ENCODE measurements around the gene EGR2. TPM values are rescaled to one million over a fixed set of nuclear protein-coding genes. Genes with fewer than 3 reads are reported as not detected.
A peak's percentile ranks its signal among the peaks of the same experiment; 100 is the strongest.

Gene EGR2
- total and polyA plus RNA-seq, 7 experiments from 2014 or later = 0.15 to 14.2 (median 1.7) TPM; not detected in 1

DNA sequence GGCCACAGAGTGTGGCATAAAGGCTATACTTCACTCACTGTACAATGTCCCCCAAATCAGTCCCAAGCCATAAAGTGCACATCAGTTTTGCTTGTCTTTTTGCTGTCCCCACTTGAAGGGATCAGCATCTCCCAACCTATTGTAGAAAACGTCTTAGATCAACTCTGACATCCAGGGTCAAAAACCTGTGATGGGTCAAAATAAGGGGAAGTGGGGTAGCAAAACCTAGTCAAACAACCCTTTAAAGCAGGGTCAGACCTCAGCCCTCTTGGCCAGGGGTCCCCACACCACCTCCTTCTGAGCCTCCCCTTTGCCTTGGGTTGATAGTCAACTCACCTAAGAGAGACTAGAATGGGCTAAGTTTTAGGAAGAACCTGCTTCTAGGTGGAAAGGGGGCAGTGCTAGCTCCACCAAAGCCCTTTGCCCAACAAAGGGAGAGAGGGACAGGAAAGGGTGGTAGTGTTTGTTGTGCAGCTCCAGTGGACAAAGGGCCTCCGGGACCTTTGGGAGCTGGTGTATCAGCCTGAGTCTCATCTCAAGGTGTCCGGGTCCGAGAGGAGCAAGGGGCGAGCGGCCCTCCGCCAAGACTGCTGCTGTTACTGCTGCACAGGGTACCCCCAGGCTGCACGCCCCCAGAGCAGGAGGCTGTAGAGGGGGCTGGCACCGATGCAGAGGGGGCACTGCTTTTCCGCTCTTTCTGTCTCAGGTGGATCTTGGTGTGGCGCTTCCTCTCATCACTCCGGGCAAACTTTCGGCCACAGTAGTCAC, 3.3 kb downstream of the EGR2 start:
- H3K27ac Mint-ChIP-seq = no peak overlapping the region
- intact Hi-C loops (cut with micrococcal nuclease) = loop anchor here in 1 of 2 donors (10.0 kb wide), 1 partner anchor 548 kb away; the partner anchor contains the start of gene RTKN2

DNA sequence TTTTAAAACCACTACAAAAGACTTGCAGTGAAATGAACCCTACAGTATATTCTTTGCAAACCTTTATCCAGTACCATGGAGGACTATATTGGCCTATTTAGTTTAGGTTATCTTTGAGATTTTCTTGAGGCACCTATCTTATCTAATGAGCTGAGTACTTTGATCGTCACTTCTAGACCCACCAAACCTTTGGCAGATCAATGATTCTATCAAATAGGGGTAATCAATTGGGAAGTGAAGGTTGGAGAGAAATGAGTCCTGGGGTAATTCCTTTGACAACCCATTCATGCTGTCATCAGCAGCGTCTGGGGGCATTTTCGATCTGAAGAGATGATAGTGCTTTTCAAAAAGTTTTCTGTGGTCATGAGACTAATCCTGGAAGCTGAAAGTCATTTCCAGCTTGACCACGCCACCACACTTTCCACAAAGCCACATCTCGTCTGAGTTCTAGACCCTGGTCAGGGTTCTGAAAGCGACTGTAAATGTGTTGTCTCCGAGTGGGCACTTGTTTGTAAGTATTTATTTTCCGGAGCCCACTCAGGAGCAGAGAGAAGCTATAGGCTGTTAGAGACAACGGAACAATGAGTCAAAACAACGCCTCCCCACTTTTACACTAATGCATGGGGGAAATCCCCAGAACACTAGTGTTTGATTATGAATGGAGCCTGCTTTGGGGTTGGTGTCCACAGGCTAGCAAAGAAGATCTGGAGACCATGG, 4.8 kb downstream of the EGR2 start:
- Mint-ChIP-seq H3K27ac (peak overlapping the region in 3 of 9 donors; percentile 9 to 67 (median 14)), H3K9me3 (no peaks in the 10 kb centered on the region), H3K4me1 (peaks cover 42 to 80% (median 74%) of the 10 kb centered on the region in 7 donors), H3K27me3 (peaks cover 0 to 37% (median 7%) of the 10 kb centered on the region in 5 donors), H3K4me3 (peak overlapping the region in 1 of 10 donors; percentile 59), H3K36me3 (peaks cover 0 to 37% (median 8%) of the 10 kb centered on the region in 5 donors)
- Histone ChIP-seq H3K4me3 (ENCODE audit: low read length) (no peak overlapping the region), H3K27me3 (ENCODE audit: control insufficient read depth in 2 of 2, insufficient read depth in 2 of 2, low read length in 2 of 2) (no peaks in the 10 kb centered on the region), H3K27ac (ENCODE audit: low read depth, low read length) (no peak overlapping the region), H3K4me1 (ENCODE audit: control insufficient read depth in 2 of 2, insufficient read depth in 2 of 2, low read length in 2 of 2) (peaks cover 19 to 22% of the 10 kb centered on the region in 2 donors), H3K9me3 (ENCODE audit: control insufficient read depth in 2 of 3, low read length in 3 of 3) (no peaks in the 10 kb centered on the region), H3K36me3 (ENCODE audit: control insufficient read depth in 2 of 3, insufficient read depth in 3 of 3, low read length in 3 of 3) (no peaks in the 10 kb centered on the region)
- intact Hi-C loops (cut with micrococcal nuclease) = loop anchor here in 1 of 2 donors (10.0 kb wide), 1 partner anchor 547 kb away; the partner anchor contains the start of gene RTKN2
- DNase-seq = peak in 1 of 9 donors; percentile 80
- no peak for ATAC-seq
- ChIA-PET POLR2A (interaction anchor here (0.6 to 1.1 kb wide), 2 partner anchors 174 to 280 kb away, joined by 3 read pairs; no protein-coding TSS in a partner anchor), CTCF (no interaction called here)

More for the DNA sequence above, 3.3 kb downstream of the EGR2 start:
- H3K4me1 ChIP-seq (ENCODE audit: control insufficient read depth in 2 of 2, insufficient read depth in 2 of 2, low read length in 2 of 2) = peaks cover 11 to 13% of the 10 kb centered on the region in 2 donors
- Mint-ChIP-seq H3K27me3 (peaks cover 0 to 42% (median 7%) of the 10 kb centered on the region in 5 donors), H3K4me3 (peak overlapping the region in 5 of 10 donors; percentile 24 to 98 (median 41)), H3K36me3 (peaks cover 0 to 31% (median 0%) of the 10 kb centered on the region in 5 donors), H3K4me1 (peaks cover 38 to 74% (median 64%) of the 10 kb centered on the region in 7 donors), H3K9me3 (peaks cover 0 to 2% (median 0%) of the 10 kb centered on the region in 11 donors)
- no peak overlapping the region for H3K27ac ChIP-seq (ENCODE audit: low read depth, low read length)
- ATAC-seq (no peak), DNase-seq (no peak)
- POLR2A ChIA-PET = interaction anchor here (5.8 kb wide), 1 partner anchor 8 kb away, joined by 80 read pairs; the partner anchor contains the start of gene ADO
- no peaks in the 10 kb centered on the region for H3K27me3 ChIP-seq (ENCODE audit: control insufficient read depth in 2 of 2, insufficient read depth in 2 of 2, low read length in 2 of 2)
- H3K4me3 ChIP-seq (ENCODE audit: low read length) = no peak overlapping the region
- no peaks in the 10 kb centered on the region for H3K36me3 ChIP-seq (ENCODE audit: control insufficient read depth in 2 of 3, insufficient read depth in 3 of 3, low read length in 3 of 3)
- CTCF ChIA-PET = no interaction called here
- no peaks in the 10 kb centered on the region for H3K9me3 ChIP-seq (ENCODE audit: control insufficient read depth in 2 of 3, low read length in 3 of 3)

DNA sequence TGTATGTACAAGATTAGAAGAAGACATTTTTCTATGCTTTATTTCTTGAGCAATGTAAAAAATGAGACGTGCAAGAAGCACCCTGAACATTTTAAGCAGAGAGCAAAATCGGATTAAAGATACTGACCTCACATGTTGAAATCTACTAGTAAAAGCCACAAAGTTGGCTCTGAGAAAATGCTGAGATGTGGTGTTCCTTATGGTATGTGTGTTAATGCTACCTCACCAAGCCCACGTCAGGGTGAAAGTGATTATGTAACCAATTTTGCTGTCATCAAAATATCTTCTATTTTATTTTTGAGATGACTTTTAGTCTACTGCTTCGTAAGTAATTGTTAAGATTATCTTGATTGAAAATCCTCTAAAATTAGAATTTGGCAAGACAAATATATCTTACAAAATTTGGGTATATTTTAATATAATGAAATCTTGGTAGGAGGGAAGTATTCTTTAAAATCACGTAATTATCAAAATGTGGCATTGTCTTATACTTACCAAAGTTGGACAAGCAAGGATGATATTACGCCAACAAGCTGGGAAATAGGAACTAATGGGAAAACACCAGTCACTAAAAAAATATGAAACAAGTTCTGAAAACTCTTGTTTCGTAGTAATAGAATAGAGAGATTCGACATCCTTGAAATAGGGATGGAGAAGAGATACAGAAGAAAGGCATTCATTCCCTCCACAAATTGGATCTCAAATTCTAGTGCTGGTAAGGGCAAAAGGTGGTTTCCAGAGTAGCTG, 5.8 kb downstream of the EGR2 start:
- no peaks in the 10 kb centered on the region for H3K27me3 ChIP-seq (ENCODE audit: control insufficient read depth in 2 of 2, insufficient read depth in 2 of 2, low read length in 2 of 2)
- intact Hi-C loops (cut with micrococcal nuclease) = loop anchor here in 1 of 2 donors (10.0 kb wide), 1 partner anchor 546 kb away; the partner anchor contains the start of gene RTKN2
- peaks cover 0 to 28% (median 0%) of the 10 kb centered on the region in 5 donors for H3K27me3 Mint-ChIP-seq
- H3K9me3 ChIP-seq (ENCODE audit: control insufficient read depth in 2 of 3, low read length in 3 of 3) = no peaks in the 10 kb centered on the region
- ATAC-seq (no peak), DNase-seq (no peak)
- H3K36me3 ChIP-seq (ENCODE audit: control insufficient read depth in 2 of 3, insufficient read depth in 3 of 3, low read length in 3 of 3) = no peaks in the 10 kb centered on the region
- H3K4me1 Mint-ChIP-seq = peaks cover 39 to 76% (median 71%) of the 10 kb centered on the region in 7 donors
- POLR2A ChIA-PET = interaction anchor here (0.7 to 1.1 kb wide), 2 partner anchors 173 to 193 kb away, joined by 3 to 4 read pairs; no protein-coding TSS in a partner anchor
- H3K36me3 Mint-ChIP-seq = peaks cover 0 to 40% (median 8%) of the 10 kb centered on the region in 5 donors
- no peaks in the 10 kb centered on the region for H3K9me3 Mint-ChIP-seq
- H3K27ac Mint-ChIP-seq = peak overlapping the region in 1 of 9 donors; percentile 1
- H3K27ac ChIP-seq (ENCODE audit: low read depth, low read length) = no peak overlapping the region
- CTCF ChIA-PET = interaction anchor here (1.2 kb wide), 1 partner anchor 11 kb away, joined by 4 read pairs; no protein-coding TSS in a partner anchor
- H3K4me3 Mint-ChIP-seq = no peak overlapping the region
- peaks cover 19 to 22% of the 10 kb centered on the region in 2 donors for H3K4me1 ChIP-seq (ENCODE audit: control insufficient read depth in 2 of 2, insufficient read depth in 2 of 2, low read length in 2 of 2)
- H3K4me3 ChIP-seq (ENCODE audit: low read length) = no peak overlapping the region

DNA sequence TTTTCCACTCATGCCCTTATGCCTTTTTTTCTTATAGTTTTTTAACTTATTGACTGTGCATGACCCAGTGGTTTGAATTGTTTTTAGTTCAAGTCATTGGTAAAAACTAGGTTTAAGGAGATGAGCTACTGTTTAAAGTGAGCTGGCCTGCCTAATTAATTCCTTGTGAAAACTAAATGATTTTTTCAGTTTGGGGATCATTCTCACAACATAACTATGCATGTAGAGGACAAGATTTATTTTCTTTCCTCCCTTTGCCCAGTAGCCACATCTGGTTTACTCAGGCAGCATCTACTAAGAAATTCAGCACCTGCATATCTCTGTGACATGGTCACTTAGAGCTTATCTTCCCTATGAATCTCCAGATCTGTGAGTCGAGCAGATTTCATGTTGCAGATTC, 9.9 kb downstream of the EGR2 start:
- DNase-seq = no peak
- Histone ChIP-seq H3K4me3 (ENCODE audit: low read length) (peak overlapping the region; percentile 9), H3K36me3 (ENCODE audit: control insufficient read depth in 2 of 3, insufficient read depth in 3 of 3, low read length in 3 of 3) (no peaks in the 10 kb centered on the region), H3K9me3 (ENCODE audit: control insufficient read depth in 2 of 3, low read length in 3 of 3) (no peaks in the 10 kb centered on the region), H3K4me1 (ENCODE audit: control insufficient read depth in 2 of 2, insufficient read depth in 2 of 2, low read length in 2 of 2) (peaks cover 15 to 19% of the 10 kb centered on the region in 2 donors), H3K27ac (ENCODE audit: low read depth, low read length) (no peak overlapping the region), H3K27me3 (ENCODE audit: control insufficient read depth in 2 of 2, insufficient read depth in 2 of 2, low read length in 2 of 2) (no peaks in the 10 kb centered on the region)
- H3K9me3 Mint-ChIP-seq = peaks cover 0 to 6% (median 0%) of the 10 kb centered on the region in 11 donors
- intact Hi-C loops (cut with micrococcal nuclease) = no loop called here
- peaks cover 24 to 53% (median 51%) of the 10 kb centered on the region in 7 donors for H3K4me1 Mint-ChIP-seq
- ChIA-PET POLR2A (interaction anchor here (0.9 to 6.2 kb wide), 5 partner anchors 10 to 320 kb away, joined by 3 to 80 read pairs (median 5); partner anchors contain the start of gene EGR2), CTCF (interaction anchor here (0.5 to 1.0 kb wide), 4 partner anchors 11 to 269 kb away, joined by 3 to 7 read pairs (median 4); no protein-coding TSS in a partner anchor)
- H3K27ac Mint-ChIP-seq = peak overlapping the region in 7 of 9 donors; percentile 60 to 99 (median 69)
- H3K27me3 Mint-ChIP-seq = peaks cover 0 to 5% (median 0%) of the 10 kb centered on the region in 5 donors
- peaks cover 0 to 26% (median 9%) of the 10 kb centered on the region in 5 donors for H3K36me3 Mint-ChIP-seq
- peak overlapping the region; percentile 82 to 99 (median 90) for H3K4me3 Mint-ChIP-seq
- ATAC-seq = no peak

DNA sequence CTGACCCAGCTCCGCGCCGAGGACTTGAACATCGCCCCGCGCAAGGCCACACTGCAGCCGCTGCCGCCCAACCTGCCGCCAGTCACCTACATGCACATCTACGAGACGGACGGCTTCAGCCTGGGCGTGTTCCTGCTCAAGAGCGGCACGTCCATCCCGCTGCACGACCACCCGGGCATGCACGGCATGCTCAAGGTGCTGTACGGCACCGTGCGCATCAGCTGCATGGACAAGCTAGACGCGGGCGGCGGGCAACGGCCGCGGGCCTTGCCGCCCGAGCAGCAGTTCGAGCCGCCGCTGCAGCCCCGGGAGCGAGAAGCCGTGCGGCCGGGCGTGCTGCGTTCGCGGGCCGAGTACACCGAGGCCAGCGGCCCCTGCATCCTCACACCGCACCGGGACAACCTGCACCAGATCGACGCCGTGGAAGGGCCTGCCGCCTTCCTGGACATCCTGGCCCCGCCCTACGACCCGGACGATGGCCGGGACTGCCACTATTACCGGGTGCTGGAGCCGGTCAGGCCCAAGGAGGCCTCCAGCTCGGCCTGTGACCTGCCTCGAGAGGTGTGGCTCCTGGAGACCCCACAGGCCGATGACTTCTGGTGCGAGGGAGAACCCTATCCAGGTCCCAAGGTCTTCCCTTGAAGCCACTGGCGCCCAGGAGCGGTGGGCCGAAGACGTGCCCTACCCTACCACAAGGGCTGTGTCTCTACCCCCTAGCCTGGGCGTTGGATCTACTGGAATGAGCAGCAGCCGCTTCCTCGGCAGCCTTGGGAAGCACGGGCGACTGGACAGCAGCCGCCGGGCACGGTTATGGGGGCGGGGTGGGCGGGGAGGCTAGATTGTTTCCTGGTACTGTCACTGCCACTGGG, 10.7 kb downstream of the EGR2 start:
- H3K27ac ChIP-seq (ENCODE audit: low read depth, low read length) = peak overlapping the region; percentile 86
- H3K4me1 ChIP-seq (ENCODE audit: control insufficient read depth in 2 of 2, insufficient read depth in 2 of 2, low read length in 2 of 2) = peaks cover 15 to 19% of the 10 kb centered on the region in 2 donors
- no peaks in the 10 kb centered on the region for H3K9me3 ChIP-seq (ENCODE audit: control insufficient read depth in 2 of 3, low read length in 3 of 3)
- H3K4me1 Mint-ChIP-seq = peaks cover 23 to 48% (median 45%) of the 10 kb centered on the region in 7 donors
- intact Hi-C loops (cut with micrococcal nuclease) = loop anchor here in 1 of 2 donors (2.0 kb wide), 3 partner anchors 27 to 903 kb away; no protein-coding TSS in a partner anchor
- DNase-seq = peak in 1 of 9 donors; percentile 25
- no peaks in the 10 kb centered on the region for H3K27me3 ChIP-seq (ENCODE audit: control insufficient read depth in 2 of 2, insufficient read depth in 2 of 2, low read length in 2 of 2)
- H3K4me3 Mint-ChIP-seq = peak overlapping the region; percentile 88 to 99 (median 90)
- H3K27ac Mint-ChIP-seq = peak overlapping the region; percentile 74 to 99 (median 86)
- ChIA-PET CTCF (interaction anchor here (0.5 to 0.8 kb wide), 2 partner anchors 192 to 268 kb away, joined by 3 read pairs; no protein-coding TSS in a partner anchor), POLR2A (interaction anchor here (0.7 to 6.2 kb wide), 8 partner anchors 10 to 351 kb away, joined by 3 to 80 read pairs (median 5); partner anchors contain the start of gene EGR2)
- peaks cover 0 to 12% (median 0%) of the 10 kb centered on the region in 5 donors for H3K27me3 Mint-ChIP-seq
- no peaks in the 10 kb centered on the region for H3K36me3 ChIP-seq (ENCODE audit: control insufficient read depth in 2 of 3, insufficient read depth in 3 of 3, low read length in 3 of 3)
- peak overlapping the region; percentile 66 for H3K4me3 ChIP-seq (ENCODE audit: low read length)
- H3K36me3 Mint-ChIP-seq = peaks cover 0 to 23% (median 9%) of the 10 kb centered on the region in 5 donors
- H3K9me3 Mint-ChIP-seq = peaks cover 0 to 6% (median 0%) of the 10 kb centered on the region in 11 donors
- ATAC-seq = no peak
